Thyroid gland (tissue), 4 donors: ENCODE results near the gene GOLT1A. TPM values are rescaled to one million over a fixed set of nuclear protein-coding genes. Genes with fewer than 3 reads are reported as not detected.
A peak's percentile ranks its signal among the peaks of the same experiment; 100 is the strongest.

ENCODE experiments used
- DNase-seq, 2 donors: peaks; one replicate each; pipeline ENCODE4 v3.0.0-alpha.2; 2019
- H3K27ac ChIP-seq, 3 donors: fragments of 200-600 bp; sonication (generic); 1 replicate in 2 of 3; 2 replicates in 1 of 3; pipeline ENCODE4 v1.5.1; 2016 to 2019; ENCODE audit warnings: mild to moderate bottlenecking in 1 of 3, moderate library complexity in 1 of 3
- H3K27me3 ChIP-seq: fragments of 200-600 bp; sonication (generic); one replicate; pipeline ENCODE4 v1.5.1; 2019
- H3K36me3 ChIP-seq, 2 donors: fragments of 200-600 bp; sonication (generic); one replicate each; pipeline ENCODE4 v1.5.1; 2016 to 2019
- H3K4me1 ChIP-seq, 2 donors: fragments of 200-600 bp; sonication (generic); one replicate each; pipeline ENCODE4 v1.5.1; 2017 to 2019
- H3K4me3 ChIP-seq, 3 donors: fragments of 200-600 bp; sonication (generic); replicated peaks in 1 of 3; 1 replicate in 2 of 3; 2 replicates in 1 of 3; pipeline ENCODE4 v1.5.1; 2016; ENCODE audit warnings: mild to moderate bottlenecking in 1 of 3
- H3K9me3 ChIP-seq: fragments of 200-600 bp; sonication (generic); one replicate; pipeline ENCODE4 v1.5.1; 2017
- POLR2A ChIP-seq, 2 donors: fragments of 450-650 bp; IDR thresholded peaks; one replicate each; pipeline ENCODE4 v1.6.1; 2017; ENCODE audit warnings: antibody characterized with exemption in 2 of 2, mild to moderate bottlenecking in 2 of 2, moderate library complexity in 1 of 2
- WGBS, 2 donors: methylation state at CpG; one replicate each; pipeline ENCODE4 v1.1.5; 2017; 5-methylcytosine and 5-hydroxymethylcytosine counted together
- intact Hi-C: fragments of 100-400 bp; cut with DNase I; formaldehyde crosslinking; loops from one replicate; pipeline ENCODE4 v1.15.1; 2023
- total RNA-seq, 4 donors: library from RNA; depleted of rRNA; stranded (reverse); fragments of >200 nt; gene quantifications; one replicate each; pipeline ENCODE4 v1.2.3, GENCODE V29; 2016
- TF ChIP-seq, protein P1 (sequence below), 6 experiments: fragments of 200-600 bp in 3 of 6; fragments of 450-650 bp in 3 of 6; sonication (generic) in 3 of 6; IDR thresholded peaks; one replicate each; pipeline ENCODE4 v1.5.1; 2016 to 2019; ENCODE audit warnings: antibody characterized with exemption in 6 of 6, mild to moderate bottlenecking in 2 of 6, inconsistent platforms in 1 of 6, moderate library complexity in 1 of 6

Gene GOLT1A
- total RNA-seq, 4 donors from 2014 or later = 0.45 TPM; not detected in 3

DNA sequence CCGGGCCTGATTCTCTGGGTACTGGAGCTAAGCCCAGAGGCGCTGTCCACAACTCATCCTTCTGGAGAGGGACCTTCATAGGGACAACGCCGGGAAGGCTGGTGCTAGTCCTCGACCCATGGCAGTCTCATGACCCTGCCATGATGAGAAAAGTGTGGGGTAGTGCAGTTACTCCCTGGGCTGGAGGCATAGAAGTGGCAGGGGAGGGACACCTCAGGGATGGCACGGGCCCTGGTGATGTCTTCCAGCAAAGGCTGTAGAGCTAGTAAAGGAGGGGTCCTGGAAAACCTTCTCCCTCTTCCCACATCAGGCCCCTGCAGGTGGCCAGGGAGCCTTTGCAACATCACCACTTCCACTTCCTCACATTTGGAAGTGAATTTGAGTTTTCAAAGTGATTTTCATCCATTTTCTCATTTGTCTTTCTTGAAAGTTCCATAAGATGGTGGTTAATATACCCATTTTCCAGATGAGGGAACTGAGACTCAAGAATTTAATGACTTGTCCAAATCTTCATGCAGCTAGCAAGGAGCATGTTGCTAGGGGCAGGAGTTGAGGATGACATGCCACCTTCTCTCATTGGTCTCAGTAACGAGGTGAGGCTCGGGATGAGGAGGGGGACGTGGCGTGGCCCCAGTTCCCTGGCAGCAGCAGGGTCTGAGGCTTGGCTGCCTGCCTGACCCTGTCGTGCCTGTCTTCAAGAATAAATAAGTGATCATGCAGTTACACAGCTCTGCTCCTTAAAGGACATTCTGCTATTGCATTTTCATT lies 3.3 kb upstream of the GOLT1A start:
- H3K27ac ChIP-seq = no peak overlapping the region
- H3K4me3 ChIP-seq = no peak overlapping the region
- intact Hi-C loops = no loop called here
- no peak for TF ChIP-seq POLR2A (IDR thresholded peaks at IDR 0.05)
- TF ChIP-seq, protein P1, sequence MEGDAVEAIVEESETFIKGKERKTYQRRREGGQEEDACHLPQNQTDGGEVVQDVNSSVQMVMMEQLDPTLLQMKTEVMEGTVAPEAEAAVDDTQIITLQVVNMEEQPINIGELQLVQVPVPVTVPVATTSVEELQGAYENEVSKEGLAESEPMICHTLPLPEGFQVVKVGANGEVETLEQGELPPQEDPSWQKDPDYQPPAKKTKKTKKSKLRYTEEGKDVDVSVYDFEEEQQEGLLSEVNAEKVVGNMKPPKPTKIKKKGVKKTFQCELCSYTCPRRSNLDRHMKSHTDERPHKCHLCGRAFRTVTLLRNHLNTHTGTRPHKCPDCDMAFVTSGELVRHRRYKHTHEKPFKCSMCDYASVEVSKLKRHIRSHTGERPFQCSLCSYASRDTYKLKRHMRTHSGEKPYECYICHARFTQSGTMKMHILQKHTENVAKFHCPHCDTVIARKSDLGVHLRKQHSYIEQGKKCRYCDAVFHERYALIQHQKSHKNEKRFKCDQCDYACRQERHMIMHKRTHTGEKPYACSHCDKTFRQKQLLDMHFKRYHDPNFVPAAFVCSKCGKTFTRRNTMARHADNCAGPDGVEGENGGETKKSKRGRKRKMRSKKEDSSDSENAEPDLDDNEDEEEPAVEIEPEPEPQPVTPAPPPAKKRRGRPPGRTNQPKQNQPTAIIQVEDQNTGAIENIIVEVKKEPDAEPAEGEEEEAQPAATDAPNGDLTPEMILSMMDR (IDR thresholded peaks at IDR 0.05) = no peak
- DNase-seq = no peak
- no peaks in the 10 kb centered on the region for H3K9me3 ChIP-seq
- 83 to 85% methylated on average over 11 of the region's 11 CpGs for WGBS, 2 donors
- H3K36me3 ChIP-seq = no peaks in the 10 kb centered on the region
- peaks cover 0 to 11% of the 10 kb centered on the region in 2 donors for H3K4me1 ChIP-seq
- H3K27me3 ChIP-seq = no peaks in the 10 kb centered on the region

DNA sequence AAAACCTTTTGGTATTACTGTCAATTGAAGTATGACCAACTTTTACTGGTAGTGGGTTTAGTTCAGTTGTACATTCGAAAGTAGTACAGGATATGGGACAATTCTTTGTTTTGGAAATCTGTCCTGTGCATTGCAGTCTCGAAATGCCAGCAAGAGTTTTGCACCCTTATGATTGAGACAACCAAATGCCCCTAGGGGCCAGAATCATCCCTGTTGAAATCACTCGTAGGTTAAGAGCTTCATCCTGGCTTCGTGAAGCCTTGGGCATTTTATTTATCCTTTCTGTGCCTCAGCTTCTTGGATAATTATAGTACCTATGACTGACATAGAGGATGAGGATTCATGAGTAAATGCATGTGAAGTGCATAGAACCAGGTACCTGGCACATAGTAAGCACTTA lies 2.4 kb upstream of the GOLT1A start:
- intact Hi-C loops = no loop called here
- 84 to 89% methylated on average over 4 of the region's 4 CpGs for WGBS, 2 donors
- H3K4me1 ChIP-seq = peaks cover 0 to 11% of the 10 kb centered on the region in 2 donors
- H3K9me3 ChIP-seq = no peaks in the 10 kb centered on the region
- no peak for TF ChIP-seq POLR2A (IDR thresholded peaks at IDR 0.05)
- TF ChIP-seq, protein P1 (IDR thresholded peaks at IDR 0.05) = no peak
- H3K27me3 ChIP-seq = no peaks in the 10 kb centered on the region
- no peak overlapping the region for H3K27ac ChIP-seq
- no peak overlapping the region for H3K4me3 ChIP-seq
- DNase-seq = no peak
- H3K36me3 ChIP-seq = no peaks in the 10 kb centered on the region

DNA sequence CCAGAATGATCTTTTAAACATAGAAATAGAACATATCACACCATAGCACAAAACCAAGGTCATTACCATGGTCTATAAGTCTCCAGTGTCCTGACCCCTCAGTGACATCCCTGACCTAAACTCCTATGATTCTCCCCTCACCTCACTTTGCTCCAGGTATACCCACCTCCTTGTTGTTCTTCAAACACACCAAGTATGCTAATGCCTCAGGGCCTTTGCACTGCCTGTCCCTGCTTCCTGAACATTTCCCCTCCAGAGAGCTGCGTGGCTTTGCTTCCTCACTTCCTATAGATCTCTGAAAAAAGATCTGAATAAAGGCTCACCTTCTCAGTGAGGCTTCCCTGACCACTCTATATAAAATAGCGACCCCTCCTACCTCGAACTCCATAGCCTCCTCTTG lies 1.1 kb downstream of the GOLT1A start:
- DNase-seq = no peak
- H3K36me3 ChIP-seq = no peaks in the 10 kb centered on the region
- H3K27ac ChIP-seq = no peak overlapping the region
- intact Hi-C loops = loop anchor here (5.0 kb wide), 1 partner anchor 150 kb away; no protein-coding TSS in a partner anchor
- 94 to 95% methylated on average over 3 of the region's 3 CpGs for WGBS, 2 donors
- H3K4me3 ChIP-seq = no peak overlapping the region
- no peaks in the 10 kb centered on the region for H3K27me3 ChIP-seq
- no peaks in the 10 kb centered on the region for H3K9me3 ChIP-seq
- TF ChIP-seq, protein P1 (IDR thresholded peaks at IDR 0.05) = no peak
- peaks cover 0 to 11% of the 10 kb centered on the region in 2 donors for H3K4me1 ChIP-seq

DNA sequence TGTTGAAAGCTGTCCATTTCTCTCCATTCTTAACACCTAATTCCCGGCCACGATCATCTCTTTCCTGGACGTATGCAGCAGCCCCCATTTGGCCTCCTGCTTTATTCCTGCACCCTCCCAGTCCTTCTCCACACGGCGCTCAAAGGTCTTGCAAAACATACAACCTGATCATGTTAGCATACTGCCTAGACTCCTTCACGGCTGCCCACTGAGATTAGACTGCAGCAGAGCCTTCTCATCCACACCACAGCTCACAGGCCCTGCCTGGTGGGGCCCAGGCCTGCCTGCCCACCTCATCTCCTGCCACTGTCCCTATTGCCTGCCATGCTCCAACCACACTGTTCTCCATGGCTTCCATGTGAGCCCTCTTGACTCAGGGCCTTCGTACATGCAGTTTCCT lies 2.7 kb downstream of the GOLT1A start:
- Histone ChIP-seq H3K27ac (no peak overlapping the region), H3K9me3 (no peaks in the 10 kb centered on the region), H3K36me3 (no peaks in the 10 kb centered on the region), H3K27me3 (no peaks in the 10 kb centered on the region), H3K4me1 (peaks cover 0 to 11% of the 10 kb centered on the region in 2 donors), H3K4me3 (no peak overlapping the region)
- WGBS, 2 donors = 79 to 84% methylated on average over 7 of the region's 7 CpGs
- TF ChIP-seq, protein P1 (IDR thresholded peaks at IDR 0.05) = no peak
- no peak for TF ChIP-seq POLR2A (IDR thresholded peaks at IDR 0.05)
- DNase-seq = no peak
- intact Hi-C loops = loop anchor here (5.0 kb wide), 1 partner anchor 151 kb away; no protein-coding TSS in a partner anchor

DNA sequence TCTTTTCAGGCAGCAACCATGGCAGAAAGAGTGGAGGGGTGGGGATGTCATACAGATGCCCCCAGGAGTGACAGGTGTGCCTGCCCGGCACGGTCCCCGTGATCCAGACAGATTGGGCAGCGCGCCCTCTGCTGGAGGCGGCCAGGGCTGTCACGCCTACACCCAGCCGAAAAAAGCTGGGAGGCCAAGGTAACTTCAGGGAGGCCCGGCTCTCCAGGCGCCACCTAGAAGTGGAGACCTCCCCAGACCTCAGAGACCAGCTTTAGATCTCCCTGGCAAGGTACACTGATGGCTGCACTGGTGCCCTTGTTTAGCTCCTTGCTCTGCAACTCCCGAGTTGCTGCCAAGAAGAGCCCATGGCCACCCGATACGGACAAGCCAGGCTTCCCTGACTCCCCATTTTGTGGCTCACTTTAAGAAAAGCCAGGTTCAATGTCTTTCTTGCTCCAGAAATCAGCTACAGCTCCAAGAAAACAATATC lies 6.6 kb downstream of the GOLT1A start:
- Histone ChIP-seq H3K27me3 (no peaks in the 10 kb centered on the region), H3K27ac (no peak overlapping the region), H3K9me3 (no peaks in the 10 kb centered on the region), H3K4me1 (no peaks in the 10 kb centered on the region), H3K36me3 (no peaks in the 10 kb centered on the region), H3K4me3 (no peak overlapping the region)
- TF ChIP-seq POLR2A (IDR thresholded peaks at IDR 0.05) = no peak
- TF ChIP-seq, protein P1 (IDR thresholded peaks at IDR 0.05) = peak; percentile 57 to 94 (median 78)
- peak; percentile 67 to 72 for DNase-seq
- WGBS, 2 donors = 23 to 41% methylated on average over 6 to 10 of the region's 13 CpGs
- intact Hi-C loops = no loop called here
